Loucy (cell line): ENCODE measurements around the gene DYNC1H1.

Experiments used
- CTCF ChIP-seq: fragments of 200-600 bp; sonication (generic); conservative IDR thresholded peaks from 2 replicates; pipeline ENCODE4 v1.5.1; 2014; ENCODE audit warnings: mild to moderate bottlenecking, antibody characterized with exemption, low read length
- EZH2phosphoT487 ChIP-seq: fragments of 200-600 bp; IDR thresholded peaks from 2 replicates; pipeline ENCODE4 v1.6.1; 2018; ENCODE audit warnings: antibody characterized with exemption, mild to moderate bottlenecking, moderate library complexity, borderline replicate concordance

DNA sequence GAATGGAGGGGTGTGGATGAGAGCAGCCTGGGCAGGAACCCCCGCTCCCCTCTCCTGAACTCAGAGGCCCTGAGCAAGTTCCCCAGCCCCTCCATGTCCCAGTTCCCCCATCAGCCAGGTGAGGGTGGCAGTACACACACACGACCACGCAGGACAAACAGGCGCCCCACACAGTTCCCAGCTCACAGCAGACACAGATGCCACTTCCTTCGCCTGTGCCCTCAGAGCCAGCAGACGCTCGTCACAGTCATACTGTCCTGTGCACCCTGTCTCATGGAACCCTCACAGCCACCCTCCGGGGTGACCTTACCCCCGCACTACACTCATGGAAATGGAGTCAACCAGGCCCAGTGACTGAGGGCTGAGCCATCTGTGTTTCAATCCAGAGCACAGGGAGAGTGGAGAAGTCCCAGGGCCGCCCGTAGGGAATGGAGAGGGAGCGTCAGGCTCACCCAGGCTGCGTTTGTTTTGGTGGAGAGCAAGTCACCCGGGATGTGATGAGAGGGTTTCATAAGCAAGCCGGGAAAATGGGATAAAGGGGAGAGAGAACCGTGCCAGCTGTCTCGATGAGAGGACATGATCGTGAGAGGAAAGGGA is 47.5 kb upstream of the DYNC1H1 start:
- TF ChIP-seq CTCF (no peak), EZH2phosphoT487 (no peak)
